AG04449 (cell line): ENCODE data around the gene MAP3K8.

Source experiments
- CTCF ChIA-PET: fragments of 350-600 bp; formaldehyde crosslinking; extraction: SDS; loops from one replicate; lab custom pipeline; 2021; ENCODE audit warnings: antibody characterized with exemption; lab: Yijun Ruan, JAX
- POLR2A ChIA-PET: fragments of 400-600, 350-600 bp; formaldehyde crosslinking; extraction: SDS; loops from one replicate; lab custom pipeline; 2020; ENCODE audit warnings: antibody characterized with exemption, inconsistent platforms; lab: Yijun Ruan, JAX
- DNase-seq: peaks from one replicate; pipeline ENCODE4 v3.0.0-alpha.2; 2010; ENCODE audit warnings: low read depth, low spot score
- H3K4me3 ChIP-seq: 2 replicates; pipeline ENCODE4 v1.5.1; 2011; ENCODE audit warnings: low read depth, mild to moderate bottlenecking, control low read depth, low read length
- CTCF ChIP-seq: IDR thresholded peaks from one replicate; pipeline ENCODE4 v1.5.1; 2011; ENCODE audit warnings: mild to moderate bottlenecking, moderate library complexity, low read length, control low read depth, inconsistent platforms; ENCODE audit not compliant: insufficient read depth; ENCODE audit errors: missing control alignments

Gene MAP3K8

GRCh38 chr10:30433730-30434272 lies at the start of gene MAP3K8:
MAP3K8 (plus strand) TSS chr10:30434184; CDS start chr10:30438939, 4,755 bp downstream.
- H3K4me3 ChIP-seq, result peak within 1 kb of the TSS; percentile 86
- DNase-seq, result no peak
- CTCF ChIA-PET, result interaction anchor here (1.8 kb wide), 1 partner anchor 20 kb away, joined by 6 read pairs; no protein-coding TSS in a partner anchor
- POLR2A ChIA-PET, result interaction anchor here (0.5 to 1.9 kb wide), 6 partner anchors 10 to 67 kb away, joined by 3 to 5 read pairs (median 4); no protein-coding TSS in a partner anchor
- no peak for TF ChIP-seq CTCF

- ChIA-PET CTCF (interaction anchor here (0.6 to 2.4 kb wide), 11 partner anchors 8 to 386 kb away, joined by 3 to 9 read pairs (median 3); no protein-coding TSS in a partner anchor), POLR2A (no interaction called here)
- DNase-seq, result no peak
- TF ChIP-seq CTCF, result peak; percentile 62
- H3K4me3 ChIP-seq, result no peak overlapping the region
These were observed 49.2 kb upstream of the MAP3K8 start for GRCh38 chr10:30384701-30385201.

- no peak for DNase-seq
- H3K4me3 ChIP-seq, result no peak overlapping the region
- TF ChIP-seq CTCF, result no peak
- CTCF ChIA-PET, result interaction anchor here (0.6 to 9.8 kb wide), 5 partner anchors 27 to 205 kb away, joined by 3 to 222 read pairs (median 5); no protein-coding TSS in a partner anchor
- POLR2A ChIA-PET, result no interaction called here
These were observed 47.0 kb upstream of the MAP3K8 start for GRCh38 chr10:30386801-30387588.

GRCh38 chr10:30387646-30388243 lies 46.2 kb upstream of the MAP3K8 start:
- no peak overlapping the region for H3K4me3 ChIP-seq
- no peak for TF ChIP-seq CTCF
- no peak for DNase-seq
- POLR2A ChIA-PET, result no interaction called here
- CTCF ChIA-PET, result interaction anchor here (1.0 to 9.8 kb wide), 2 partner anchors 146 to 202 kb away, joined by 3 to 222 read pairs; no protein-coding TSS in a partner anchor

DNA sequence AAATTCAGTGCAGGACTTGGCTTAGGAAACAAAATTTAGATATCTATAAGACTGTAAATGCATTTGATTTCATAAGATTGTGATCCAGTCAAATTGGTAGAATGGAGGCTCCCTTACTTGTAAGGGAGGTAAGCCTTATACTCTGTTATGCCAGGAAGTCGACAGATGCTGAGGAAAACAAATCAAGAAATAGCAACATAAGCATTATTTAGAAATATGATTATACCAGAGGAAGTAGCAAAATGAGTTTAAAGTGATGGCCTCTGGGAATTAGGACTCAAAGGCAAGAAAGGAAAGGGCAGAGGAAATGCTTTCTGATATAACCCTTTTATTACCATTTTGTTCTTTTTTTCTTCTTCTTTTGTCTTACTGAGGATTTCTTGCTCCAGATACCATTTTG lies 44.4 kb upstream of the MAP3K8 start:
- ChIA-PET POLR2A (interaction anchor here (0.6 kb wide), 1 partner anchor 192 kb away, joined by 3 read pairs; no protein-coding TSS in a partner anchor), CTCF (interaction anchor here (0.9 to 9.8 kb wide), 7 partner anchors 12 to 201 kb away, joined by 3 to 222 read pairs (median 5); no protein-coding TSS in a partner anchor)
- no peak for TF ChIP-seq CTCF
- no peak for DNase-seq
- H3K4me3 ChIP-seq, result no peak overlapping the region
